HepG2 (cell line): Measurements from ENCODE around the gene RAB3A. TPM values are rescaled to one million over a fixed set of nuclear protein-coding genes. Genes with fewer than 3 reads are reported as not detected.

ENCODE experiments used
- FOXK1 ChIP-seq: sonication (generic); formaldehyde crosslinking; IDR thresholded peaks from 2 replicates; pipeline ENCODE4 v1.4.0; 2020; ENCODE audit warnings: low read depth, missing genetic modification reagents, borderline replicate concordance
- GABPA ChIP-seq, 2 experiments: IDR thresholded peaks; 2 replicates each; pipeline ENCODE4 v1.6.1; 2011 to 2016; ENCODE audit warnings: low read depth in 2 of 2, low read length in 1 of 2, missing biosample characterization in 1 of 2, missing genetic modification characterization in 1 of 2
- HIVEP1 ChIP-seq: sonication (generic); formaldehyde crosslinking; IDR thresholded peaks from 2 replicates; pipeline ENCODE4 v1.4.0; 2020; ENCODE audit warnings: mild to moderate bottlenecking, missing genetic modification reagents
- MED1 ChIP-seq: sonication (generic); formaldehyde crosslinking; IDR thresholded peaks from 2 replicates; pipeline ENCODE4 v1.4.0; 2020; ENCODE audit warnings: missing genetic modification reagents
- NRL ChIP-seq: sonication (generic); formaldehyde crosslinking; IDR thresholded peaks from 2 replicates; pipeline ENCODE4 v1.5.0; 2020; ENCODE audit warnings: missing genetic modification reagents, mild to moderate bottlenecking, moderate library complexity, borderline replicate concordance
- PRMT3 ChIP-seq: sonication (generic); formaldehyde crosslinking; IDR thresholded peaks from 2 replicates; pipeline ENCODE4 v1.8.1; 2022; ENCODE audit warnings: low read depth, mild to moderate bottlenecking, moderate library complexity, missing genetic modification reagents, borderline replicate concordance
- PRPF4 ChIP-seq: fragments of 200-400 bp; formaldehyde crosslinking; IDR thresholded peaks from 2 replicates; pipeline ENCODE4 v1.6.1; 2016; ENCODE audit warnings: low read length, low read depth; ENCODE audit not compliant: poor library complexity, severe bottlenecking
- RFX5 ChIP-seq: IDR thresholded peaks from 2 replicates; pipeline ENCODE4 v1.6.1; 2011; ENCODE audit warnings: low read depth, low read length, improper control_type of control experiment
- SP2 ChIP-seq: sonication (generic); formaldehyde crosslinking; IDR thresholded peaks from 2 replicates; pipeline ENCODE4 v1.5.1; 2020; ENCODE audit warnings: mild to moderate bottlenecking, missing genetic modification reagents
- ZNF224 ChIP-seq: sonication (generic); formaldehyde crosslinking; IDR thresholded peaks from 2 replicates; pipeline ENCODE4 v1.5.0; 2020; ENCODE audit warnings: mild to moderate bottlenecking, missing genetic modification reagents
- ZNF30 ChIP-seq: sonication (generic); formaldehyde crosslinking; IDR thresholded peaks from 2 replicates; pipeline ENCODE4 v1.5.0; 2020; ENCODE audit warnings: mild to moderate bottlenecking, missing genetic modification reagents
- ZNF317 ChIP-seq: sonication (generic); formaldehyde crosslinking; IDR thresholded peaks from 2 replicates; pipeline ENCODE4 v1.5.0; 2020; ENCODE audit warnings: mild to moderate bottlenecking, missing genetic modification reagents
- ZNF543 ChIP-seq: sonication (generic); formaldehyde crosslinking; IDR thresholded peaks from 2 replicates; pipeline ENCODE4 v1.4.0; 2020; ENCODE audit warnings: mild to moderate bottlenecking, missing genetic modification reagents
- ZNF550 ChIP-seq: sonication (generic); formaldehyde crosslinking; IDR thresholded peaks from 2 replicates; pipeline ENCODE4 v1.4.0; 2020; ENCODE audit warnings: mild to moderate bottlenecking, missing genetic modification reagents, borderline replicate concordance
- ZNF607 ChIP-seq: sonication (generic); formaldehyde crosslinking; IDR thresholded peaks from 2 replicates; pipeline ENCODE4 v1.5.1; 2020; ENCODE audit warnings: missing genetic modification reagents, mild to moderate bottlenecking, borderline replicate concordance
- ZNF766 ChIP-seq: sonication (generic); formaldehyde crosslinking; IDR thresholded peaks from 2 replicates; pipeline ENCODE4 v1.5.0; 2020; ENCODE audit warnings: missing genetic modification reagents, borderline replicate concordance
- ZNF792 ChIP-seq: IDR thresholded peaks from 2 replicates; pipeline ENCODE4 v1.6.1; 2016
- polyA plus RNA-seq, 8 experiments: library from polyadenylated mRNA; depleted of rRNA in 3 of 8; stranded (reverse) in 7 of 8; unstranded in 1 of 8; fragments of >200 nt; fragmentation: Illumina TruSeq in 4 of 8; extraction: Trizol in 4 of 8; gene quantifications; 2 replicates each; pipeline versions ENCODE4 v1.2.1 to v1.2.3, GENCODE V29; 2011 to 2016; ENCODE audit warnings: low read depth in 4 of 8, missing spikeins in 1 of 8, mixed read lengths in 1 of 8; ENCODE audit not compliant: insufficient read depth in 1 of 8
- total RNA-seq, 5 experiments: library from RNA; depleted of rRNA; stranded (reverse); fragments of >200 nt; fragmentation: Illumina TruSeq; extraction: Trizol; gene quantifications; 2 replicates each; pipeline ENCODE4 v1.2.3, GENCODE V29; 2016; ENCODE audit warnings: low read depth in 1 of 5
- TF ChIP-seq, protein P1 (sequence below): sonication (generic); formaldehyde crosslinking; IDR thresholded peaks from 2 replicates; pipeline ENCODE4 v1.8.1; 2023; ENCODE audit warnings: mild to moderate bottlenecking, moderate library complexity, missing genetic modification reagents
- TF ChIP-seq, protein P2 (sequence below): IDR thresholded peaks from 2 replicates; pipeline ENCODE4 v1.6.1; 2016; ENCODE audit warnings: mild to moderate bottlenecking
- TF ChIP-seq, protein P3 (sequence below): sonication (generic); formaldehyde crosslinking; IDR thresholded peaks from 2 replicates; pipeline ENCODE4 v1.8.0; 2022; ENCODE audit warnings: mild to moderate bottlenecking, missing genetic modification reagents, borderline replicate concordance
- TF ChIP-seq, protein P4 (sequence below): sonication (generic); formaldehyde crosslinking; IDR thresholded peaks from 2 replicates; pipeline ENCODE4 v1.4.0; 2020; ENCODE audit warnings: mild to moderate bottlenecking, missing genetic modification reagents
- TF ChIP-seq, protein P5 (sequence below): IDR thresholded peaks from 2 replicates; pipeline ENCODE4 v1.6.1; 2016; ENCODE audit warnings: missing biosample characterization, missing genetic modification reagents, low read depth

The RAB3A gene
- total and polyA plus RNA-seq, 2 of the 13 experiments (the other 11 are each of a cell fraction or from before 2014, with no cell fraction given): 0.58 to 0.98 TPM

DNA sequence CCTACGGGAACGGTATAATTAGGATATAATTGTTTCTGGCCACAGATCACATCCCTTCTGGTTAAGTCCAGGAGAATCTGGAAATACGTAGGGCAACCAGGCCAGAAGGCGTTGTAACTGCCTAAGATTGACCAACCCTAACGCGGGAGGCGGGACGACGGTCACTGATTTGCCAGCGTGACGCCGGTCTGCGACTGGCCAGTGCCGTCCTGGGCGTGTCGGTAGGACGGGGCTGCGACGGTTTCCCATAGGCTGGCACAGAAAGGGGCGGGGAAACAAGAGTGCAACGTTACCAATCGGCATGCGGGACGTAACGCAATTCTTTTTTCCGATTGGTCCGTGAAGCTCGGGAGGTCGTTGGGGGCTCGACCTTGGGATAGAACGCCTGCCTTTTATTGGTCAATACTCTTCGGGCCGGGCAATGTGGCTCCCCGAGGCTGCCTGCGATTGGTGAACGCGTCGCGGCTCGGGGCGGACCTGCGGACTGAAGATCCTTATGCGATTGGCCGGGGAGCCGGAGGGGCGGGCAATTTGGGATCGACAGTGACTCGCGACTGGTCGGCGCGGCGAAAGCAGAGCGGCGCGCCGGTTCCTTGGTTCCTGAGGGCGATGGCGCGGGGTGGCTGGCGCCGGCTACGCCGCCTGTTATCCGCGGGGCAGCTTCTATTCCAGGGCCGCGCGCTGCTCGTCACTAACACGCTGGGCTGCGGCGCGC lies 11.0 kb downstream of the RAB3A start, which contains the start of gene MPV17L2 (continued):
- TF ChIP-seq, protein P1, sequence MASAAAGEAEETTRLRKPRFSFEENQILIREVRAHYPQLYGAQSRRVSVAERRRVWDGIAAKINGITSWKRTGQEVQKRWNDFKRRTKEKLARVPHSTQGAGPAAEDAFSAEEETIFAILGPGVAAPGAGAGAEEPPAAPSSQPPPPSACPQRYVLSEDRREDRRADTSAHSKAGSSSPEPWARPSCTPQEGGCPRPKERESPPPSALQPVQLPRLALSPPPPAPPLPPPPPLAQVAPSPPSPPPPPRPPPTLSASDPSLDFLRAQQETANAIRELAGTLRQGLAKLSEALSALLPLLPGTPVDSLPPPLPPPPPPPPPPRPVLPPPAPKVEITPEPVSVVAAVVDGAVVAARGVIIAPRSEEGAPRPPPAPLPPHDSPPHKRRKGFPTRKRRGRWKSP (CRISPR knock-in tag): peak; percentile 52; the same call in 1 of the 2 replicates
- TF ChIP-seq SP2 (CRISPR knock-in tag) (peak; percentile 96), HIVEP1 (CRISPR knock-in tag) (no peak), PRPF4 (no peak), PRMT3 (CRISPR knock-in tag) (no peak), MED1 (CRISPR knock-in tag) (no peak; the same call in 1 of the 2 replicates), ZNF550 (CRISPR knock-in tag) (no peak), FOXK1 (CRISPR knock-in tag) (peak; percentile 59), GABPA (IDR thresholded peaks at IDR 0.05; ENCODE audit: low read depth, low read length) (no peak), GABPA (CRISPR knock-in tag; IDR thresholded peaks at IDR 0.05; ENCODE audit: low read depth) (peak; percentile 27; the same call in 1 of the 2 replicates), NRL (peak; percentile 80; the same call in 1 of the 2 replicates), ZNF30 (CRISPR knock-in tag) (no peak), ZNF224 (CRISPR knock-in tag) (no peak), ZNF766 (CRISPR knock-in tag) (peak; percentile 67; the same call in 1 of the 2 replicates), ZNF317 (CRISPR knock-in tag) (no peak), RFX5 (peak; percentile 94), ZNF607 (CRISPR knock-in tag) (no peak), ZNF543 (CRISPR knock-in tag) (no peak), ZNF792 (CRISPR knock-in tag) (no peak)
- TF ChIP-seq, protein P2, sequence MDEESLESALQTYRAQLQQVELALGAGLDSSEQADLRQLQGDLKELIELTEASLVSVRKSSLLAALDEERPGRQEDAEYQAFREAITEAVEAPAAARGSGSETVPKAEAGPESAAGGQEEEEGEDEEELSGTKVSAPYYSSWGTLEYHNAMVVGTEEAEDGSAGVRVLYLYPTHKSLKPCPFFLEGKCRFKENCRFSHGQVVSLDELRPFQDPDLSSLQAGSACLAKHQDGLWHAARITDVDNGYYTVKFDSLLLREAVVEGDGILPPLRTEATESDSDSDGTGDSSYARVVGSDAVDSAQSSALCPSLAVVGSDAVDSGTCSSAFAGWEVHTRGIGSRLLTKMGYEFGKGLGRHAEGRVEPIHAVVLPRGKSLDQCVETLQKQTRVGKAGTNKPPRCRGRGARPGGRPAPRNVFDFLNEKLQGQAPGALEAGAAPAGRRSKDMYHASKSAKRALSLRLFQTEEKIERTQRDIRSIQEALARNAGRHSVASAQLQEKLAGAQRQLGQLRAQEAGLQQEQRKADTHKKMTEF (CRISPR knock-in tag): no peak
- TF ChIP-seq, protein P3, sequence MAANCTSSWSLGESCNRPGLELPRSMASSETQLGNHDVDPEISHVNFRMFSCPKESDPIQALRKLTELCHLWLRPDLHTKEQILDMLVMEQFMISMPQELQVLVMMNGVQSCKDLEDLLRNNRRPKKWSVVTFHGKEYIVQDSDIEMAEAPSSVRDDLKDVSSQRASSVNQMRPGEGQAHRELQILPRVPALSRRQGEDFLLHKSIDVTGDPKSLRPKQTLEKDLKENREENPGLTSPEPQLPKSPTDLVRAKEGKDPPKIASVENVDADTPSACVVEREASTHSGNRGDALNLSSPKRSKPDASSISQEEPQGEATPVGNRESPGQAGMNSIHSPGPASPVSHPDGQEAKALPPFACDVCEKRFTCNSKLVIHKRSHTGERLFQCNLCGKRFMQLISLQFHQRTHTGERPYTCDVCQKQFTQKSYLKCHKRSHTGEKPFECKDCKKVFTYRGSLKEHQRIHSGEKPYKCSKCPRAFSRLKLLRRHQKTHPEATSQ: no peak; the same call in 1 of the 2 replicates
- TF ChIP-seq, protein P4, sequence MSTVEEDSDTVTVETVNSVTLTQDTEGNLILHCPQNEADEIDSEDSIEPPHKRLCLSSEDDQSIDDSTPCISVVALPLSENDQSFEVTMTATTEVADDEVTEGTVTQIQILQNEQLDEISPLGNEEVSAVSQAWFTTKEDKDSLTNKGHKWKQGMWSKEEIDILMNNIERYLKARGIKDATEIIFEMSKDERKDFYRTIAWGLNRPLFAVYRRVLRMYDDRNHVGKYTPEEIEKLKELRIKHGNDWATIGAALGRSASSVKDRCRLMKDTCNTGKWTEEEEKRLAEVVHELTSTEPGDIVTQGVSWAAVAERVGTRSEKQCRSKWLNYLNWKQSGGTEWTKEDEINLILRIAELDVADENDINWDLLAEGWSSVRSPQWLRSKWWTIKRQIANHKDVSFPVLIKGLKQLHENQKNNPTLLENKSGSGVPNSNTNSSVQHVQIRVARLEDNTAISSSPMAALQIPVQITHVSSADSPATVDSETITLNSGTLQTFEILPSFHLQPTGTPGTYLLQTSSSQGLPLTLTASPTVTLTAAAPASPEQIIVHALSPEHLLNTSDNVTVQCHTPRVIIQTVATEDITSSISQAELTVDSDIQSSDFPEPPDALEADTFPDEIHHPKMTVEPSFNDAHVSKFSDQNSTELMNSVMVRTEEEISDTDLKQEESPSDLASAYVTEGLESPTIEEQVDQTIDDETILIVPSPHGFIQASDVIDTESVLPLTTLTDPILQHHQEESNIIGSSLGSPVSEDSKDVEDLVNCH: no peak
- TF ChIP-seq, protein P5, sequence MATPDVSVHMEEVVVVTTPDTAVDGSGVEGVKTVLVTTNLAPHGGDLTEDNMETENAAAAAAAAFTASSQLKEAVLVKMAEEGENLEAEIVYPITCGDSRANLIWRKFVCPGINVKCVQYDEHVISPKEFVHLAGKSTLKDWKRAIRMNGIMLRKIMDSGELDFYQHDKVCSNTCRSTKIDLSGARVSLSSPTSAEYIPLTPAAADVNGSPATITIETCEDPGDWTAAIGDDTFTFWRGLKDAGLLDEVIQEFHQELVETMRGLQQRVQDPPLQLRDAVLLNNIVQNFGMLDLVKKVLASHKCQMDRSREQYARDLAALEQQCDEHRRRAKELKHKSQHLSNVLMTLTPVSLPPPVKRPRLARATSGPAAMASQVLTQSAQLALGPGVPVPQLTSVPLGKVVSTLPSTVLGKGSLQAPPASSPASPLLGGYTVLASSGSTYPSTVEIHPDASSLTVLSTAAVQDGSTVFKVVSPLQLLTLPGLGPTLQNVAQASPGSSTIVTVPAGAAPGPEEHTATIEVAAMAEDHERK: peak; percentile 33; the same call in 1 of the 2 replicates
